ENCODE data around the gene ZFP30.
"Not testable (repeated sequence)": the region's sequence is repeated elsewhere in the genome, so short reads cannot be mapped to it uniquely, and the experiment has no call there.

ZFP30 gene
- 1.2 to 19.7 (median 11.6) reads per million in 17 experiments for total RNA-seq

DNA sequence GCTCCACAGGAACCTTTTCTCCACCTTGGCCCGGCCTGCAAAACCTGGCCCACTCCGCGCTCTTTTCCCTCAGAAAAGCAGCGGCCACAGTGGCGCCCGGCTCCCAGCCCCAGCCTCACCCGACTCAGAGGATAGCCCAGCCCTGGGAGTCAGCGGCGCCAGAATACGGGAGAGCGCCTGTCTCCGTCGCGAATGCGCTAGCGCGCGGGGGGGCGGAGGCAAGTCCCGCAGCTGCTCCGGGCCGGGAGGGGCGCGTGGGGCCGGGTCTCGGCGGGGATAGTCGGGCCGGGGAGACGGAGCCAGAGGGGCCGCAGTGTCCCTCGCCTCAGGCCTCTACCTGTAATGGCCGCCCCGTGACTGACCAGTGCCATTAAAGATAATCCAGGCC lies at the start of gene ZFP30:
Gene ZFP30 (minus strand): TSS at position 165 of the 388 bp plus-strand sequence. CDS start 7,643 bp downstream, outside the sequence.
- peak; percentile 70 to 94 (median 84) for DNase-seq

DNA sequence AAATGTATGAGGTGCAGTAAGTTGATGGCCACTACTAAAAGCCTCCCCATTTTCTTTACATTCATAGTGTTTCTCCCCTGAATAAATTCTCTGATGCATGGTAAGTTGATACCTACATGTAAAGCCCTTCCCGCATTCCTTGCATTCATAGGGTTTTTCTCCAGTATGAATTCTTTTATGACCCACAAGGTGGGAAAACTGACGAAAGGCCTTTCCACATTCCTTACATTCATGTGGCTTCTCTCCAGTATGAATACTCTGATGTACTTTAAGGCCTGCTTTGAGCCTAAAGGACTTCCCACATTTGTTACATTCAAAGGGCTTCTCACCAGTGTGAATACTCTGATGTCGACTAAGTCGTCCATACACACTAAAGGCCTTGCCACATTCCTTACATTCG lies 43.8 kb upstream of the ZFP30 start:
- no peak for DNase-seq

DNA sequence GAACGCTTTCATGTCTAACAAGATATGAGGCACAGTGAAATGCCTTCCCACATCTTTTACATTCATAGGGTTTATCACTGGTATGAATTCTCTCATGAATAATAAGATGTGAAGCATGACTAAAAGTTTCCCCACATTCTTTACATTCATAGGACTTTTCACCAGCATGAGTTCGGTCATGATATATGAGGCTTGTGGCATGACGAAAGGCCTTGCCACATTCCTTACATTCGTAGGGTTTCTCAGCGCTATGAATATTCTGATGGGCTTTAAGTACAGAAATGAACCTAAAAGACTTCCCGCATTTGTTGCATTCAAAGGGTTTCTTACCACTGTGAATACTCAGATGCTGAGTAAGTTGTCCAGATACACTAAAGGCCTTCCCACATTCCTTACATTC lies 43.0 kb upstream of the ZFP30 start:
- no peak for DNase-seq

DNA sequence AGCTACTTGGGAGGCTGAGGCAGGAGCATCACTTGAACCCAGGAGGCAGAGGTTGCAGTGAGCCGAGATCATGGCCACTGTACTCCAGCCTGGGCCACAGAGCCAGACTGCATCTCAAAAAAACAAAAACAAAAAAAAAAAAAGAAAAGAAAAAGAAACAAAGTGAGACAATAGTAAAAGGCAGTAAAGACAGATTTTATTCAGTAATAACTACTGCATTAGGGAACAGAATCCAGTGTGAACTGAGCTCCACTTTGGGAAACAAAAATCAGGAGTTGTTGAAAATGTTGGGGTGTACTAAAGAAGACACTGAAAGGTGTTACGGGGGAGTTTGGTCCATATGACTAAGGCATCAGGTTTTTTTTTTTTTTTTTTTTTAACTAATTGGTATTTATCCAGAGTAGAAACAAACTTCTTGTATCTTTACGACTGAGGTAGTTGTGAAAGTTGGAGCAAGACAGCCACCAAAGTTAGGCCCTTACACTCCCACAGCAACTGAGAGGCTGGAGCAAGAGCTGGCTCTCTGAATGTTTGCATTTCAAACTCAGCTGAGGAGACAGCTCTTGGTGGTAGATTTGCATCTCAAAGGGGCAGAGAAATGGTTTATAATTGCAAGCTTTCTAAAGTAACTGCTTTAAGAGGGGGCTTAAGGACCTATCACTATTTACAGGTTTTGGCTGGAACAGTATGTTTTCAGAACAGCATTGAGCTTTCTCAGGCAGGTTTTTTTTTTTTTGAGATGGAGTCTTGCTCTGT lies 40.1 kb upstream of the ZFP30 start:
- DNase-seq = no peak

DNA sequence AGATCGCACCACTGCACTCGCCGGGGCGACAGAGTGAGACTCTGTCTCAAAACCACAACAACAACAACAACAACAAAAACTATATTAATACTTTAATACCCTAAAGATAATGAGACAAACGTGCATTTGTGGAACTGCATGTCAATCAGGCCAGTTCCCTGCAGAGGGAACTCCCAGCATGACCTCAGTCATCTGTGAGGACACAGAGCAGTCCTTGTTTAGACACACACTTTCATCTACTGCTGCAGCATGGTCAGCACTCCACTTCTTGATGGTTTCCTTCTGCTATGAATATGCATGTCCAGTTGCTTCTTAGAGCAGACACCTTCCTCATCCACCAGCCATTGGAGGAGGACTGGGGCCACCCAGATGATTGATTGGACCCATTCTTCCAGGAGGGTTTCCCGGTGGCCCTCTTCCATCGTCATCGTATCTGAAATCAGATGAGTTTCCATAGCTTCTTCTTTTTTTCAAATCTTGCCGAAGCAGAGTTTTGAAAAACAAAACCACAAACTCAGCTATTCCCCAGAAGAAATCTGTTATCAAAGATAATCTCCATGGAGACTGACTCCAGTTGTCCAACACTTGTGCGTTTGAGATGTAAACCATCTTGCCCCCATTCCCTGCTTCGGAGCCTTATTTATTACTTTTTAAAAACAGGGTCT lies 37.8 kb upstream of the ZFP30 start:
- DNase-seq = no peak

DNA sequence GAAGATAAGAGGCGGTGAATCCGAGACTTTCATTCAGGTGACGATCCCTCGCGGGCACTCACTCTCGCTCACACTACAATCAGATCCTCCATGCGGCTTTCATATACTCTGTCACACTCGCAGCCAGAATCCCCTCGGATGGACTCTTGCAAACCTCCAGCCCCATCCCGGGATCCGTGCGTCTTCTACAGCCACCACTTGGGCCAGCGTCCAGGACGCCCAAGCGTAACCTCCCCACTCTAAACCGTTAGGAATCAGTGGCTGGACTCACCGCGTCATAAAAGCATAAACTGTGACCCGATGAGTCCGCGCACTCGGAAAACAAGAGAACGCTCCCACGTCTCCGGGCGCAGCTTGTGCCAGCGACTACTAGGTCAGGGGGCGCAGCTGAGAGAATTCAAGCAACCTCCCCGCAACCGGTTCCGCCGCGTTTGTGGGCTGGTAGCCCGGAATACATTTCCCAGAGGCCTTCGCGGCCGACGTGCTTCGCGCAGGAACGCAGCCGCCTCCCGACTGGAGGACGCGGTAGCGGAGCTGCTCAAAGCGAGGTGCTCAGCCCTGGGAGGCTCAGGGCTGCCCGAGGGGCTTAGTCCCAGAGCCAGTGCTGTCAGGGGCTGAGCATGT lies 36.7 kb upstream of the ZFP30 start:
- peak; percentile 61 to 91 (median 77) for DNase-seq

DNA sequence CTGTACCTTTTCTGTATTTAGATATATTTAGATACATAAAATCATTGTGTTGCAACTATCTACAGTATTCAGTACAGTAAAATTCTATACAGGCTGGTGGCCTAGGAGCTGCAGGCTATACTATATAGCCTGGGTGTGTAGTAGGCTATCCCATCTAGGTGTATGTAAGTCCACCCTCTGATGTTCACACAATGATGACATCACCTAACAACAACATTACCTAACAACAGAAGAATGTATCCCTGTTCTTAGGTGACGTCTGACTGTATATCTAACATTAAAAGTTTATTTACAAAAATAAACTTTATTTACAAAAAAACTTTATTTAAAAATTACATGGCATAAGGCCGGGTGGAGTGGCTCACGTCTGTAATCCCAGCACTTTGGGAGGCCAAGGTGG lies 28.3 kb upstream of the ZFP30 start:
- DNase-seq = no peak

DNA sequence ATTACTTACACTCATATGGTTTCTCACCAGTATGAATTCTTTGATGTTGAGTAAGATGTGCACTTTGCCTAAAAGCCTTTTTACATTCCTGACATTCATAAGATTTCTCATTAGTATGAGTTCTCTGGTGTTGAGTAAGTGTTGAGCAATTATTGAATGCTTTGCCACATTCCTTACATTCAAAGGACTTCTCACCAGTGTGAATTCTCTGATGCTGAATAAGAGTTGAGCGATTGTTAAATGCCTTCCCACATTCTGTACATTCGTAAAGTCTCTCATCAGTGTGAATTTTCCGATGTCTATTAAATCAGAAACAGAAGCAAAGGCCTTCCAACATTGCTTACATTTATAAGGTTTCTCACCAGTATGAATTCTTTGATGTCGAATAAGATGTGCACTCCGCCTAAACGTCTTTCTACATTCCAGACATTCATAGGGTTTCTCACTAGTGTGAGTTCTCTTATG lies 14.2 kb upstream of the ZFP30 start:
- no peak for DNase-seq

DNA sequence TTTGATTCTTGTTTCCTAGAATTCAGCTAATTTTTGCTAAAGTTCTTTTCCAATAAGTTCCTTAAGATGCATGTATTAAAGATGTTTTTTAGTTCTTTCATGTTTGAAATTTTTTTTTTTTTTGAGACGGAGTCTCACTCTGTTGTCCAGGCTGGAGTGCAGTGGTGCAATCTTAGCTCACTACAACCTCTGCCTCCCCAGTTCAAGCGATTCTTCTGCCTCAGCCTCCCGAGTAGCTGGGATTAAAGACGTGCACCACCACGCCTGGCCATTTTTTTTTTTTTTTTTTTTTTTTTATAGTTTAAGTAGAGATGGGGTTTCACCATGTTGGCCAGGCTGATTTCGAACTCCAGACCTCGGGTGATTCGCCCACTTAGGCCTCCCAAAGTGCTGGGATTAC lies 1.9 kb upstream of the ZFP30 start:
- not testable (repeated sequence) for DNase-seq

DNA sequence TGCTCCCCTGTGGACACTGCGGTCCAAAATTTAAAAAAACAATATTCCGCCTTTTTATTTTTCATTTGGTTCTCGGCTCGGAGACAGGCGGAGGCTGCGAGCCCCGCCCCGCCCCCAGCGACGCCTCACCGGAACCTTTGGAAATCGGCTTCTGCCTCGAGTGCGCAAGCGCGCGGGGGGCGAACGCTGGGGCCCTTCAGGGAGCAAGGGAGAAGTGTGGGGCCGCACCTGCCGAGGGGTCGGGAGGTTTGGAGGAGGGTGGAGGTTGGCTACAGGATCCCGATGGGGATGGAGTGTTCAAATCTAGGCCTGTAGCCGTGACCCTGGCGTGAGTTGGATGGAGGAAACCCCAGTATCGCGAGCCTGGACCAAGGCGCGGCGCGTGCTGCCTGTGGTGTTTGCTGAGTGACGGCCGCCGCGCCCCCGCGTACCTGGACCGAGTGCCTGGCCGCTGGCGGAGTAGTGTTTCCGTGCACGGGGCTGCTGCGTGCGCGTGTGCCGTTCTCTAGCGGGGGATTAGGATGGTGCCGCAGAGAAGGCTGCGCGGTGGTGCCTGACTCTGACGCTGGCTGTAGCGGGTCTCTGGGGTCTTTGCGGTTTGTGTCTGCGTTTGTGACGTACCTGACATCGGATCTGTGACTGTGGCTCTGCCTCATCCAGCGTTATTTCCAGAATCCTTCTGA lies 565 bp upstream of the ZFP30 start:
- peak; percentile 79 to 93 (median 88) for DNase-seq

DNA sequence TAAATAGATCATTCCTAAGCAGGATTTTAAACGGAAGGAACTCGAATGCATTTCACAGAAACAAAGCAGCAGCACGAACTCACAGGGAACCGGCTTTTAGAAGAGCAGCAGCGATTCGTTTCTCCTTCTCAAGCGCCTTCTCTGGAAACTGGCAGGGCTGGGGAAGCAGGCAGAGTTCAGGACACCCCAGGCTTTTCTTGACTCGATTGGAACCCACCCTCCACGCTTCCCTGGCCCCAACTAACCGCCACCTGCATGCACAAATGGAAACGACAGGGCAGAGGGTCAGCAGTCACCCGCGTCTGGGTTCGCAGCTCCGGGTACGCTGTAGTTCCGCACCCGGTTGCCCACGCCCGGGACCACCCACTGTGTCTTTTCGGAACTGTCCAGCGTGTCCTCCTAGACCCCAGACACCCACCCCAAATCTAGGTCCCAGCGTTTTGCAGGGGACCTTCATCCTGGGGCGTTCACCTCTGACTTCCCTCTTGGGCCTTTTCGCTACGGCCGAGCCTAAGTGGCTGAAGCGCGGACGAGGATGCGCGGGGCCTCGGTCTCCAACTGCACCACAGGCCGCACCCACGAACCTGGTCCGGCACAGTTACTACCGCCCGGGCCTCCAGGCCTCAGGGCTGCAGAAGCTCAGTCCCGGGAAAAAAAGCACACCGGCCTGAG lies 500 bp downstream of the ZFP30 start:
- DNase-seq = peak; percentile 46 to 67 (median 58)

DNA sequence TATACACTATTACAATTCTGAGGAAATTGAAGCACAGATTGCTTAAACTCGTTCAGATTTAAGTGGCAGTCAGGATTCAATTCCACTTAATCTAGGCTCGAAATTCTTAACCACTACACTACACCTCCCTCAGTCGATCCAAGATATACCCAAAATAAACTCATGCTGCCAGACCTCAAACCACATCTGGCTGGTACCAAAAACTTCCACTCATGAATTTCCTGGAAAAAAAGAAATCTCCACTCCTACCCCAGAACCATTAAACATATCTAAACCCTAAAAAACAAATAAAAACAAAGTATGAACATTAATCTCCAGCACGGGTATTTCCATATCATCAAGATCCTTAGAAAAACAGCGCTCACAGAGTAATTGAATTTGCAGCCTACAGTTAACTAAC lies 1.1 kb downstream of the ZFP30 start:
- DNase-seq = no peak

DNA sequence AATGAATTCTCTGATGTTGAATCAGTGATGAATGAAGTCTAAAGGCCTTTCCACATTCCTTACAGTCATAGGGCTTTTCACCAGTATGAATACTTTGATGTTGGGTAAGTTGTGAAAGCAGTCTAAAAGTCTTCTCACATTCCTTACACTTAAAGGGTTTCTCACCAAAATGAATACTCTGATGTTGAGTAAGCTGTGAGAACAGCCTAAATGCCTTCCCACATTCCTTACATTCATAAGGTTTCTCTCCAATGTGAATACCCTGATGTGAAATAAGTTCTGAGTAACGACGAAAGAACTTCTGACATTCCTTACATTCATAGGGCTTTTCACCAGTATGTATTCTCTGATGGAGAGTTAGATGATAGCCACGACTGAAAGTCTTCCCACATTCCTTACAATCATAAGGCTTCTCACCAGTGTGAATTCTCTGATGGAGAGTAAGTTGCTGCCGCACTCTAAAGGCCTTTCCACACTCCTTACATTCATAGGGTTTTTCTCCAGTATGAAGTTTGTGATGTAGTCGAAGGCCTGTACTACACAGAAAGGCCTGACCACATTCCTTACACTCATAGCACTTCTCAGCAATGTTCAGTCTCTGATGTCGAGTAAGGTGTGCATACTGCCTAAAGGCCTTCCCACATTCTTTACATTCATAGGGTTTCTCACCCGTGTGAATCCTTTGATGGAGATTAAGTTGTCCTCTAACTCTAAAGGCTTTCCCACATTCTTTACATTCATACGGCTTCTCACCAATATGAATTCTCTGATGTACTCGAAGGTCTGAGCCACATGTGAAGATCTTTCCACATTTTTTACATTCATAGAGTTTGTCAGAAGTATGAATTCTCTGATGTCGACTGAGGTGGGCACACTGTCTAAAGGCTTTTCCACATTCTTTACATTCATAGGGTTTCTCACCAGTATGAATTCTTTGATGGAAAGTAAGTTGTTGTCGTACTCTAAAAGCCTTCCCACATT lies 19.9 kb downstream of the ZFP30 start:
- no peak for DNase-seq

DNA sequence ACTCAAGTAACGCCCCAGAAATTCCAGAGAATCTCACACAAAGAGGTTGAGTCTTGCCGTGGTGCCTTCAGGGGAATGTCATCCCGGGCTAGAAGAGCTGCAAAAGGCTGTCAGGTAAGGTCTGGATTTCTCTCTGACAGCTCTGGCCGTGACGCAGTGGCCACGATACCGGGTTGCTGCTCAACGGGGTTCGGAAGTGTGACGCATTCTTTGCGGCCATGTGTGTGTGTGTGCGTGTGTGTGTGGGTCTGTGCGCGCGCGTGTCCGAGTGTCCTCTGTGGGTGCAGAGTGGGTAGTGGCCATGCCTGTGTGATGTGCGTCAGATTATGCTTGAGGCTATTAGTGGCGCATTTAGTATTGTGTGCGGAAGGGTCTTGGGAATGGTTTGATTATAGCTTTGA lies 60.3 kb downstream of the ZFP30 start:
- DNase-seq = peak; percentile 58 to 76 (median 69)

DNA sequence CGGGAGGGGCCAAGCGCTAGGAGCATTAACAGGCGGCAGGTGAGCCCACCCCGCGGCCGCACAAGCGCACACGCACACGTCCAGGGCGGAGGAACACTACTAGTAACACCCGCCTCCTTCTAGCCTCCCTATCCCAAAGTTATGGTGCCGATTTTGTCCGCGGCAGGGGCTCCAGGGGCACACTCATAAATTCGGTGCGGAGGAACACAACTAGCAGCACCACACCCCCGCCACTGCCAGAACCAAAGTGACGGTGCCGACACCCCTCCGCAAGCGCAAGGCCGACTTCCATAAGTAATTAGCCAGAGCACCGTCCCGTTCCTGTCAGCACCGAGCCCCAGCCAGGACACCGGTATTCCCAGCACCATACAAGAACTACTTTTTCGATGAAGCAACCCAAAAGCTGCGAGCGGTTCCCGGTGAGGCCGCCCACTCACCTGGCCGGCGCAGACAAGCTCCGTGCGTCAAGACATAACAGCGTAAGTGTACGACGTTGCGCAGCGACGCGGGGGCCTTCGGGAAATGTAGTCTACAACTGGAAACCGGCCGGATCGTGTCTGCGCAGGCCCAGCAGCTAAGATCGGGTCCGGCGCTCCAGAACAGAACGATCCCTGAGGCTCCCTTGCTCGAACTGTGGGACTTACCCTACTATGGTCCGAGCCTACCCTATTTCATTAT lies 60.8 kb downstream of the ZFP30 start, which contains the start of the genes ZNF540 and ZNF571:
Gene ZNF540 (plus strand): TSS at position 573 of the 678 bp plus-strand sequence. CDS start 3,572 bp downstream, outside the sequence.
Gene ZNF571 (minus strand): TSS at position 489 of the 678 bp plus-strand sequence. CDS start 8,116 bp downstream, outside the sequence.
- DNase-seq = peak; percentile 94 to 97 (median 95)

DNA sequence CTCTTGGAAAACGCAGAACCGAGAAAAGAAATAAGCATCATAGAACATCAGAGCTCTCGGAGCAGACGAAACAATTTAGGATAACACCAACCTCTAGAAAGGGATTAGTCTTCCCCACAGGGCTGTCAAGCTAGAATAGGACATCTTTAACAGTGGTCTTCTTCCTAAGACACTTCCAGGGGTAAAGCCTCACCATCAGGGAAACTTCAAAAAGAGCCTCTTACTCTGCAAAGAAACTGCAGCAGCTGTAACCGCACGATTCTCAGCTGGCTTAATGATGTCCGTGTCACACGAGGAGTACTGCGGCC lies 61.3 kb downstream of the ZFP30 start:
- peak in 1 of 4 experiments; percentile 1 for DNase-seq

DNA sequence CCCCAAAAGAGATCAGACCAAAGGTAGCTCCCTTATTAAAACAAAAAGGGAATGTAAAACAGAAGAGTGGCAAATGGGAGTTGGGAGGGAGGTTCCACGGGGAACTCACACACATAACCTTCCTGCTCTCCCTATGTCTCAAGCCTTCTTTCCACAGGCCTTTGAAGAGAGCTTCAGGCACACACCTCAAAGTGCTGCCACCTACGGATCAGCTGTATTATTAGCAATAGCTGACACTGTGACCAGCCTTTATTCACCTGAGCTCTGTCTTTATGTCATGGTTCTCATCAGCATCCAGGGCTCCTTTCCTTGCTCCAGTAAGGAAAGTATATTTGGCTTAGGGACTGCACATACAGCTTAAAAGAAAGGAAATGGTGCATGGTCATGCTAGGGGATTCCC lies 71.9 kb downstream of the ZFP30 start:
- no peak for DNase-seq

DNA sequence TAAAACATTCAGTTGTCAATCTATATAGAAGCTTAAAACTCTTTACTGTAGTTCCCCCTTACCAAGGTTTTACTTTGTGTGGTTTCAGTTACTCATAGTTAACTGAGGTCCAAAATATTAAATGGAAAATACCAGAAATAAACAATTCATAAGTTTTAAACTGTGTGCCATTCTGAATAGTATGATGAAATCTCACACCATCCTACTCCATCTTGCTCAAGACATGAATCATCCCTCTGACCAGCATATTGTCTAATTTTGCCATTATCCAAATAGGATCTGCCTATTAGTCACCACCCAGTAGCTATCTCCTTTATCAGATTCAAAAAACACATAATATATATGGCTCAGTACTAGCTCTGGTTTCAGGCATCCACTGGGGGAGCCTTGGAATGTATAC lies 83.1 kb downstream of the ZFP30 start:
- DNase-seq = peak in 3 of 4 experiments; percentile 5 to 49 (median 36)

DNA sequence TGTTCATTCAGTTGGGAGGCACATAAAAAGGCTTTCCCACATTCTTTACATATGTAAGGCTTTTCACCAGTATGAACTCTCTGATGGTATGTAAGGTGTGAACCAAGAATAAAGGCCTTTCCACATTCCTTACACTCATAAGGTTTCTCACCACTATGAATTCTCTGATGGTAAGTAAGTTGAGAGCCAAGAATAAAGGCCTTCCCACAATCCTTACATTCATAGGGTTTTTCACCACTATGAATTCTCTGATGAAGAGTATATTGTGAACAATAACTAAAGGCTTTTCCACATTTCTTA lies 89.9 kb downstream of the ZFP30 start:
- no peak for DNase-seq

DNA sequence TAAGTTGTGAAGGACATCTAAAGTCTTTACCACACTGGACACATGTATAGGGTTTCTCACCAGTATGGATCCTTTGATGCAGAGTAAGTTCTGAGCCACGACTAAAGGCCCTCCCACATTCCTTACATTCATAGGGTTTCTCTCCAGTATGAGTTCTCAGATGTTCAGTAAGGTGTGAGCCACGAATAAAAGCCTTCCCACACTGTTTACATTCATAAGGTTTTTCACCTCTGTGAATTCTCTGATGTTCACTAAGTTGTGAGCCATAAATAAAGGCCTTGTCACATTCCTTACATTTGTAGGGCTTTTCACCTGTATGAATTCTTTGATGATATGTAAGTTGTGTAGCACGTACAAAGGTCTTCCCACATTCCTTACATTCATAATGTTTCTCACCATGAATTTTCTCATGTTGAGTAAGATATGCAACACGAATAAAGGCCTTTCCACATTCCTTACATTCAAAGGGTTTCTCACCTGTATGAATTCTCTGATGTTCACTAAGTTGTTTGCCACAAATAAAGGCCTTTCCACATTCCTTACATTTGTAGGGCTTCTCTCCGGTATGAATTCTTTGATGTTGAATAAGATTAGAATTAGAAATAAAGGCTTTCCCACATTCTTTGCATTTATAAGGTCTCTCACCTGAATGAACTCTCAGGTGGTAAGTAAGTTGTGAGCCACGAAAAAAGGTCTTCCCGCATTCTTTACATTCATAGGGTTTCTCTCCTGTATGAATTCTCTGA lies 90.5 kb downstream of the ZFP30 start:
- no peak for DNase-seq

Data from suppressor macrophage (primary cell).